Measurements from ENCODE around the gene MYCBP. TPM values are rescaled to one million over a fixed set of nuclear protein-coding genes. Genes with fewer than 3 reads are reported as not detected.

The MYCBP gene
- 17.0 to 25.3 TPM (median 22.1 TPM) in 5 replicates for total RNA-seq (2022; extraction: Qiagen RNA extraction; ENCODE audit: low read depth)

GRCh38 chr1:38873027-38873969 lies at the start of gene MYCBP:
Gene MYCBP, minus strand, starts transcription at chr1:38873348. Its CDS starts 43 bp downstream, at chr1:38873305.

GRCh38 chr1:38881487-38881886 lies 8.3 kb upstream of the MYCBP start, which contains the start of gene GJA9:
Gene GJA9, minus strand, starts transcription at chr1:38881587. Its CDS starts 5,489 bp downstream, at chr1:38876098.

GRCh38 chr1:38859561-38860453 lies 13.3 kb downstream of the MYCBP start, which contains the start of gene RRAGC:
Gene RRAGC, minus strand, starts transcription at chr1:38859772. Its CDS starts 126 bp downstream, at chr1:38859646.

Other genes with a start within 250 kb of the MYCBP start
- gene RRAGC, start 13.6 kb downstream of the MYCBP start, total RNA-seq (2022; extraction: Qiagen RNA extraction; ENCODE audit: low read depth): 23.0 to 31.7 TPM (median 27.5 TPM) in 5 replicates
- 0.06 TPM in 1 of 5 replicates, not detected in the others for gene GJA9, start 8.2 kb upstream of the MYCBP start, total RNA-seq (2022; extraction: Qiagen RNA extraction; ENCODE audit: low read depth)
- gene RHBDL2, start 68.5 kb upstream of the MYCBP start, total RNA-seq (2022; extraction: Qiagen RNA extraction; ENCODE audit: low read depth): 1.9 to 3.1 TPM (median 2.2 TPM) in 5 replicates
- 40.0 to 44.4 TPM (median 43.8 TPM) in 5 replicates for gene AKIRIN1, start 117.9 kb upstream of the MYCBP start, total RNA-seq (2022; extraction: Qiagen RNA extraction; ENCODE audit: low read depth)
- gene NDUFS5, start 153.0 kb upstream of the MYCBP start, total RNA-seq (2022; extraction: Qiagen RNA extraction; ENCODE audit: low read depth): 408 to 535 TPM (median 439 TPM) in 5 replicates